ENCODE measurements around the gene DCAKD. TPM values are rescaled to one million over a fixed set of nuclear protein-coding genes. Genes with fewer than 3 reads are reported as not detected.
A peak's percentile ranks its signal among the peaks of the same experiment; 100 is the strongest.

Gene DCAKD
- total and polyA plus RNA-seq, 2 donors (not counting 3 experiments of a cell fraction or from before 2014, with no cell fraction given): 30.8 to 36.5 TPM

- ChIA-PET POLR2A (no interaction called here), CTCF (interaction anchor here (1.0 to 1.3 kb wide), 4 partner anchors 12 to 72 kb away, joined by 3 to 6 read pairs (median 3); partner anchors contain the start of gene ACBD4)
- Histone ChIP-seq H2AFZ (ENCODE audit: low read depth, low read length) (no peak overlapping the region), H3K27me3 (ENCODE audit: control insufficient read depth in 2 of 2, insufficient read depth in 2 of 2, low read length in 2 of 2) (no peaks in the 10 kb centered on the region), H3K4me3 (replicated peaks in 1 of 3; ENCODE audit: insufficient read depth in 1 of 3, low read depth in 1 of 3, low read length in 3 of 3) (no peak overlapping the region), H3K4me1 (ENCODE audit: control insufficient read depth, extremely low read depth, insufficient read depth, low read length) (peaks cover 27% of the 10 kb centered on the region), H3K27ac (ENCODE audit: insufficient read depth, low read depth, low read length) (no peak overlapping the region), H3K36me3 (ENCODE audit: control insufficient read depth in 2 of 2, extremely low read depth in 1 of 2, insufficient read depth in 2 of 2, low read length in 2 of 2) (no peaks in the 10 kb centered on the region), H3K9ac (replicated peaks; ENCODE audit: extremely low read depth, insufficient read depth, low read length) (no peak overlapping the region), H3K79me2 (ENCODE audit: control insufficient read depth, insufficient read depth, low read length) (peaks cover 71% of the 10 kb centered on the region), H4K20me1 (replicated peaks; ENCODE audit: control insufficient read depth, extremely low read depth, insufficient read depth, low read length) (no peaks in the 10 kb centered on the region), H3K9me3 (replicated peaks; ENCODE audit: control insufficient read depth, insufficient read depth, low read length) (no peaks in the 10 kb centered on the region), H3K4me2 (ENCODE audit: insufficient read depth, low read length) (peak overlapping the region; percentile 63), H3K9me1 (replicated peaks; ENCODE audit: control insufficient read depth, extremely low read depth, insufficient read depth, low read length) (no peaks in the 10 kb centered on the region)
- FAIRE-seq: no peak
- dilution Hi-C loops (cut with MboI; ENCODE audit: extremely low pct_ligation_motif_present, low sequenced_read_pairs) (no loop called here), intact Hi-C loops (cut with micrococcal nuclease) (no loop called here)
- BruUV-seq (replicated peaks): no TSS peak
- TF ChIP-seq CTCF (IDR thresholded peaks at IDR 0.05; ENCODE audit: extremely low read depth in 1 of 2, insufficient read depth in 1 of 2, low read depth in 1 of 2, low read length in 2 of 2) (no peak), EZH2 (IDR thresholded peaks at IDR 0.05; ENCODE audit: borderline replicate concordance, low read depth, low read length, severe bottlenecking) (no peak), GATA2 (IDR thresholded peaks at IDR 0.05; ENCODE audit: insufficient read depth, insufficient read length, low read depth, low read length) (no peak), POLR2AphosphoS5 (IDR thresholded peaks at IDR 0.05; ENCODE audit: insufficient read depth, low read depth, low read length) (no peak), JUN (IDR thresholded peaks at IDR 0.05; ENCODE audit: borderline replicate concordance, insufficient read depth, insufficient read length, low read depth) (no peak), MYC (IDR thresholded peaks at IDR 0.05; ENCODE audit: low read depth, low read length) (no peak)
- DNase-seq (ENCODE audit: low read depth, low spot score): no peak
These were observed 11.8 kb upstream of the DCAKD start for GRCh38 chr17:45063198-45063597.
